HepG2 (cell line): ENCODE measurements around the gene ACP2. TPM values are rescaled to one million over a fixed set of nuclear protein-coding genes. Genes with fewer than 3 reads are reported as not detected.

ENCODE experiments used
- HDAC1 ChIP-seq: sonication (generic); formaldehyde crosslinking; IDR thresholded peaks from 2 replicates; pipeline ENCODE4 v1.5.1; 2020; ENCODE audit warnings: mild to moderate bottlenecking, missing genetic modification reagents
- HNF4G ChIP-seq, 2 experiments: sonication (generic) in 1 of 2; formaldehyde crosslinking in 1 of 2; IDR thresholded peaks; 2 replicates each; pipeline versions ENCODE4 v1.4.0 to v1.6.1; 2011 to 2020; ENCODE audit warnings: borderline replicate concordance in 2 of 2, low read depth in 2 of 2, mild to moderate bottlenecking in 2 of 2, low read length in 1 of 2, missing genetic modification reagents in 1 of 2, moderate library complexity in 1 of 2
- HNRNPL ChIP-seq: fragments of 200-400 bp; formaldehyde crosslinking; IDR thresholded peaks from 2 replicates; pipeline ENCODE4 v1.6.1; 2017; ENCODE audit warnings: mild to moderate bottlenecking, low read depth, low read length
- KLF13 ChIP-seq: sonication (generic); formaldehyde crosslinking; IDR thresholded peaks from 2 replicates; pipeline ENCODE4 v1.4.0; 2020; ENCODE audit warnings: mild to moderate bottlenecking, missing genetic modification reagents
- NFE2 ChIP-seq: sonication (generic); formaldehyde crosslinking; IDR thresholded peaks from 2 replicates; pipeline ENCODE4 v1.4.0; 2020; ENCODE audit warnings: missing genetic modification reagents
- NFYC ChIP-seq: IDR thresholded peaks from 2 replicates; pipeline ENCODE4 v1.6.1; 2016; ENCODE audit warnings: missing genetic modification reagents, missing compliant biosample characterization
- NR2C2 ChIP-seq: sonication (generic); formaldehyde crosslinking; IDR thresholded peaks from 2 replicates; pipeline ENCODE4 v1.4.0; 2020; ENCODE audit warnings: missing genetic modification reagents, mild to moderate bottlenecking, moderate library complexity, borderline replicate concordance
- POLR2AphosphoS5 ChIP-seq: IDR thresholded peaks from 2 replicates; pipeline ENCODE4 v1.6.1; 2012; ENCODE audit warnings: low read depth, low read length
- TEAD3 ChIP-seq: optimal IDR thresholded peaks from 2 replicates; pipeline ENCODE3; 2016; ENCODE audit warnings: borderline replicate concordance
- ZFX ChIP-seq: sonication (generic); formaldehyde crosslinking; IDR thresholded peaks from 2 replicates; pipeline ENCODE4 v1.4.0; 2020; ENCODE audit warnings: mild to moderate bottlenecking, low read depth, missing genetic modification reagents, moderate library complexity
- ZMYM2 ChIP-seq: sonication (generic); formaldehyde crosslinking; IDR thresholded peaks from 2 replicates; pipeline ENCODE4 v1.8.0; 2022; ENCODE audit warnings: mild to moderate bottlenecking, missing genetic modification reagents
- ZNF224 ChIP-seq: sonication (generic); formaldehyde crosslinking; IDR thresholded peaks from 2 replicates; pipeline ENCODE4 v1.5.0; 2020; ENCODE audit warnings: mild to moderate bottlenecking, missing genetic modification reagents
- ZNF234 ChIP-seq: sonication (generic); formaldehyde crosslinking; conservative IDR thresholded peaks from 2 replicates; pipeline ENCODE4 v1.5.1; 2020; ENCODE audit warnings: mild to moderate bottlenecking, missing genetic modification reagents
- ZNF296 ChIP-seq: sonication (generic); formaldehyde crosslinking; conservative IDR thresholded peaks from 2 replicates; pipeline ENCODE4 v1.5.0; 2020; ENCODE audit warnings: mild to moderate bottlenecking, missing genetic modification reagents
- ZNF367 ChIP-seq: sonication (generic); formaldehyde crosslinking; IDR thresholded peaks from 2 replicates; pipeline ENCODE4 v1.4.0; 2020; ENCODE audit warnings: missing genetic modification reagents, borderline replicate concordance
- polyA plus RNA-seq, 8 experiments: library from polyadenylated mRNA; depleted of rRNA in 3 of 8; stranded (reverse) in 7 of 8; unstranded in 1 of 8; fragments of >200 nt; fragmentation: Illumina TruSeq in 4 of 8; extraction: Trizol in 4 of 8; gene quantifications; 2 replicates each; pipeline versions ENCODE4 v1.2.1 to v1.2.3, GENCODE V29; 2011 to 2016; ENCODE audit warnings: low read depth in 4 of 8, missing spikeins in 1 of 8, mixed read lengths in 1 of 8; ENCODE audit not compliant: insufficient read depth in 1 of 8
- total RNA-seq, 5 experiments: library from RNA; depleted of rRNA; stranded (reverse); fragments of >200 nt; fragmentation: Illumina TruSeq; extraction: Trizol; gene quantifications; 2 replicates each; pipeline ENCODE4 v1.2.3, GENCODE V29; 2016; ENCODE audit warnings: low read depth in 1 of 5
- TF ChIP-seq, protein P1 (sequence below): IDR thresholded peaks from 2 replicates; pipeline ENCODE4 v1.6.1; 2016; ENCODE audit warnings: missing compliant biosample characterization, missing genetic modification reagents, borderline replicate concordance
- TF ChIP-seq, protein P2 (sequence below): sonication (generic); formaldehyde crosslinking; IDR thresholded peaks from 2 replicates; pipeline ENCODE4 v1.9.0; 2021; ENCODE audit warnings: mild to moderate bottlenecking, missing genetic modification reagents
- TF ChIP-seq, protein P3 (sequence below): sonication (generic); formaldehyde crosslinking; IDR thresholded peaks from 2 replicates; pipeline ENCODE4 v1.5.1; 2020; ENCODE audit warnings: missing genetic modification reagents, mild to moderate bottlenecking, borderline replicate concordance
- TF ChIP-seq, protein P4 (sequence below): sonication (generic); formaldehyde crosslinking; IDR thresholded peaks from 2 replicates; pipeline ENCODE4 v1.4.0; 2020; ENCODE audit warnings: mild to moderate bottlenecking, missing genetic modification reagents
- TF ChIP-seq, protein P5 (sequence below): sonication (generic); formaldehyde crosslinking; IDR thresholded peaks from 2 replicates; pipeline ENCODE4 v1.8.0; 2023; ENCODE audit warnings: mild to moderate bottlenecking, missing genetic modification reagents

The ACP2 gene
- total and polyA plus RNA-seq, 2 of the 13 experiments (the other 11 are each of a cell fraction or from before 2014, with no cell fraction given), result 17.7 to 20.2 TPM

DNA sequence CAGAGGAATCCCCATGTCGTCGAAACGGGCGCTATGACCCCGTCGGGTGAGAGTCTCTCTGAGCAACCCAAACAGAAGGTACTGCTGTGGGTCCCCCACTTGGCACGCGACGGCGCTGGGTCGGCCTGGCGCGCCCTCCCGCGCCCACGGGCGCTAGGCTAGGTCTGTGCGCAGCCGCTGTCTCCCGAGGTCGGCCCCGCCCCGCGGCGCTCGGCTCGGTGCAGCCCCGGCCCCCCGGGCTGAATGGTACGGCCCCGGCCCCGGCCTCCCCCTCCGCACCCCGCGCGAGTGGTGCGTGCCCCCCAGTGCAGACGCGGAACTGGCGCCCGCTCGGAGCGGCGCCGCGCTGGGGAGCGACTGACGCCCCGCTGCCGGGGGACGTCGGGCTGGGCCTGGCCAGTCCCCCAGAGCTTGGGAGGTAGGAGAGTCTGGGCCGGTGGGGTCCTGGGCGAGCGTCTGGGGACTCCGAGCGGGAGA is 21.3 kb upstream of the ACP2 start, which contains the start of gene MADD (continued):
- peak; percentile 3; the same call in 1 of the 2 replicates for TF ChIP-seq HNF4G (IDR thresholded peaks at IDR 0.05; ENCODE audit: borderline replicate concordance, low read depth, low read length)
- TF ChIP-seq HNF4G (CRISPR knock-in tag; IDR thresholded peaks at IDR 0.05; ENCODE audit: borderline replicate concordance, low read depth), result no peak
- TF ChIP-seq POLR2AphosphoS5, result peak; percentile 77
- no peak for TF ChIP-seq KLF13 (CRISPR knock-in tag)
- TF ChIP-seq, protein P1, sequence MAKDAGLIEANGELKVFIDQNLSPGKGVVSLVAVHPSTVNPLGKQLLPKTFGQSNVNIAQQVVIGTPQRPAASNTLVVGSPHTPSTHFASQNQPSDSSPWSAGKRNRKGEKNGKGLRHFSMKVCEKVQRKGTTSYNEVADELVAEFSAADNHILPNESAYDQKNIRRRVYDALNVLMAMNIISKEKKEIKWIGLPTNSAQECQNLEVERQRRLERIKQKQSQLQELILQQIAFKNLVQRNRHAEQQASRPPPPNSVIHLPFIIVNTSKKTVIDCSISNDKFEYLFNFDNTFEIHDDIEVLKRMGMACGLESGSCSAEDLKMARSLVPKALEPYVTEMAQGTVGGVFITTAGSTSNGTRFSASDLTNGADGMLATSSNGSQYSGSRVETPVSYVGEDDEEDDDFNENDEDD (CRISPR knock-in tag), result peak; percentile 54; the same call in 1 of the 2 replicates
- TF ChIP-seq ZNF296, result 0 out of 2 replicates have a peak, but pooled peaks have one; percentile 28
- no peak for TF ChIP-seq NFE2
- TF ChIP-seq, protein P2, sequence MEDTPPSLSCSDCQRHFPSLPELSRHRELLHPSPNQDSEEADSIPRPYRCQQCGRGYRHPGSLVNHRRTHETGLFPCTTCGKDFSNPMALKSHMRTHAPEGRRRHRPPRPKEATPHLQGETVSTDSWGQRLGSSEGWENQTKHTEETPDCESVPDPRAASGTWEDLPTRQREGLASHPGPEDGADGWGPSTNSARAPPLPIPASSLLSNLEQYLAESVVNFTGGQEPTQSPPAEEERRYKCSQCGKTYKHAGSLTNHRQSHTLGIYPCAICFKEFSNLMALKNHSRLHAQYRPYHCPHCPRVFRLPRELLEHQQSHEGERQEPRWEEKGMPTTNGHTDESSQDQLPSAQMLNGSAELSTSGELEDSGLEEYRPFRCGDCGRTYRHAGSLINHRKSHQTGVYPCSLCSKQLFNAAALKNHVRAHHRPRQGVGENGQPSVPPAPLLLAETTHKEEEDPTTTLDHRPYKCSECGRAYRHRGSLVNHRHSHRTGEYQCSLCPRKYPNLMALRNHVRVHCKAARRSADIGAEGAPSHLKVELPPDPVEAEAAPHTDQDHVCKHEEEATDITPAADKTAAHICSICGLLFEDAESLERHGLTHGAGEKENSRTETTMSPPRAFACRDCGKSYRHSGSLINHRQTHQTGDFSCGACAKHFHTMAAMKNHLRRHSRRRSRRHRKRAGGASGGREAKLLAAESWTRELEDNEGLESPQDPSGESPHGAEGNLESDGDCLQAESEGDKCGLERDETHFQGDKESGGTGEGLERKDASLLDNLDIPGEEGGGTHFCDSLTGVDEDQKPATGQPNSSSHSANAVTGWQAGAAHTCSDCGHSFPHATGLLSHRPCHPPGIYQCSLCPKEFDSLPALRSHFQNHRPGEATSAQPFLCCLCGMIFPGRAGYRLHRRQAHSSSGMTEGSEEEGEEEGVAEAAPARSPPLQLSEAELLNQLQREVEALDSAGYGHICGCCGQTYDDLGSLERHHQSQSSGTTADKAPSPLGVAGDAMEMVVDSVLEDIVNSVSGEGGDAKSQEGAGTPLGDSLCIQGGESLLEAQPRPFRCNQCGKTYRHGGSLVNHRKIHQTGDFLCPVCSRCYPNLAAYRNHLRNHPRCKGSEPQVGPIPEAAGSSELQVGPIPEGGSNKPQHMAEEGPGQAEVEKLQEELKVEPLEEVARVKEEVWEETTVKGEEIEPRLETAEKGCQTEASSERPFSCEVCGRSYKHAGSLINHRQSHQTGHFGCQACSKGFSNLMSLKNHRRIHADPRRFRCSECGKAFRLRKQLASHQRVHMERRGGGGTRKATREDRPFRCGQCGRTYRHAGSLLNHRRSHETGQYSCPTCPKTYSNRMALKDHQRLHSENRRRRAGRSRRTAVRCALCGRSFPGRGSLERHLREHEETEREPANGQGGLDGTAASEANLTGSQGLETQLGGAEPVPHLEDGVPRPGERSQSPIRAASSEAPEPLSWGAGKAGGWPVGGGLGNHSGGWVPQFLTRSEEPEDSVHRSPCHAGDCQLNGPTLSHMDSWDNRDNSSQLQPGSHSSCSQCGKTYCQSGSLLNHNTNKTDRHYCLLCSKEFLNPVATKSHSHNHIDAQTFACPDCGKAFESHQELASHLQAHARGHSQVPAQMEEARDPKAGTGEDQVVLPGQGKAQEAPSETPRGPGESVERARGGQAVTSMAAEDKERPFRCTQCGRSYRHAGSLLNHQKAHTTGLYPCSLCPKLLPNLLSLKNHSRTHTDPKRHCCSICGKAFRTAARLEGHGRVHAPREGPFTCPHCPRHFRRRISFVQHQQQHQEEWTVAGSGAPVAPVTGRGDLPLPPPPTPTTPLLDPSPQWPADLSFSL (CRISPR knock-in tag), result no peak
- TF ChIP-seq, protein P3, sequence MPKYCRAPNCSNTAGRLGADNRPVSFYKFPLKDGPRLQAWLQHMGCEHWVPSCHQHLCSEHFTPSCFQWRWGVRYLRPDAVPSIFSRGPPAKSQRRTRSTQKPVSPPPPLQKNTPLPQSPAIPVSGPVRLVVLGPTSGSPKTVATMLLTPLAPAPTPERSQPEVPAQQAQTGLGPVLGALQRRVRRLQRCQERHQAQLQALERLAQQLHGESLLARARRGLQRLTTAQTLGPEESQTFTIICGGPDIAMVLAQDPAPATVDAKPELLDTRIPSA (CRISPR knock-in tag), result 0 out of 2 replicates have a peak, but pooled peaks have one; percentile 70
- TF ChIP-seq HNRNPL, result no peak
- TF ChIP-seq TEAD3, result peak; percentile 10
- TF ChIP-seq ZMYM2 (CRISPR knock-in tag), result no peak
- TF ChIP-seq HDAC1 (CRISPR knock-in tag), result no peak; the same call in 1 of the 2 replicates
- peak; percentile 71 for TF ChIP-seq ZFX (CRISPR knock-in tag)
- TF ChIP-seq, protein P4, sequence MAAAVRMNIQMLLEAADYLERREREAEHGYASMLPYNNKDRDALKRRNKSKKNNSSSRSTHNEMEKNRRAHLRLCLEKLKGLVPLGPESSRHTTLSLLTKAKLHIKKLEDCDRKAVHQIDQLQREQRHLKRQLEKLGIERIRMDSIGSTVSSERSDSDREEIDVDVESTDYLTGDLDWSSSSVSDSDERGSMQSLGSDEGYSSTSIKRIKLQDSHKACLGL, result 0 out of 2 replicates have a peak, but pooled peaks have one; percentile 18
- TF ChIP-seq ZNF367 (CRISPR knock-in tag), result no peak
- 0 out of 2 replicates have a peak, but pooled peaks have one; percentile 63 for TF ChIP-seq ZNF234
- TF ChIP-seq ZNF224 (CRISPR knock-in tag), result no peak
- TF ChIP-seq, protein P5, sequence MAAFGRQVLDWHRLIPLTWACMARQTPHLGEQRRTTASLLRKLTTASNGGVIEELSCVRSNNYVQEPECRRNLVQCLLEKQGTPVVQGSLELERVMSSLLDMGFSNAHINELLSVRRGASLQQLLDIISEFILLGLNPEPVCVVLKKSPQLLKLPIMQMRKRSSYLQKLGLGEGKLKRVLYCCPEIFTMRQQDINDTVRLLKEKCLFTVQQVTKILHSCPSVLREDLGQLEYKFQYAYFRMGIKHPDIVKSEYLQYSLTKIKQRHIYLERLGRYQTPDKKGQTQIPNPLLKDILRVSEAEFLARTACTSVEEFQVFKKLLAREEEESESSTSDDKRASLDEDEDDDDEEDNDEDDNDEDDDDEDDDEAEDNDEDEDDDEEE (CRISPR knock-in tag), result no peak
- TF ChIP-seq NFYC, result no peak
- TF ChIP-seq NR2C2, result peak; percentile 35; the same call in 1 of the 2 replicates
